Measurements from ENCODE around the gene TCEAL7.
A peak's percentile ranks its signal among the peaks of the same experiment; 100 is the strongest.
"Not testable (repeated sequence)": the region's sequence is repeated elsewhere in the genome, so short reads cannot be mapped to it uniquely, and the experiment has no call there.

Gene TCEAL7, protein sequence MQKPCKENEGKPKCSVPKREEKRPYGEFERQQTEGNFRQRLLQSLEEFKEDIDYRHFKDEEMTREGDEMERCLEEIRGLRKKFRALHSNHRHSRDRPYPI

DNA sequence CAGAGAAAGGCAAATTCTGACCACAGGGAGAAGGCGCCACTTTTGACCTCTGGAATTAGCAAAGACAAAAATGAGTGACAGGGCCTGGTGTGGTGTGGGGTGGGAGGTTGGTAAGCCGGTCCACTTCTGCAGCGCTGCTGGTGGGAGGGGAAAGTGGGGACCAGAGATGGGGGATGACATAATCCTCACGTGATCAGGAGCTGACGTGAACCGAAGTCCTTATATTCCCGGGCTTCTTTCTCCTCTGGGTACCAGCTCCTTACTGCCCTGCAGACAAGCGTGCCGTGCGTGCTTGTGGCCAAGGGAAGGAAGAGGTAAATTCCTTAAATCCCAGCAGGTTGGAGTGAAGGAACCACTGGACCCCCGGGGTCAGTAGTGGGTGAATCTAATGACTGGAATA, at the start of gene TCEAL7:
TCEAL7 (plus strand) TSS at position 249 of the 400 bp plus-strand sequence. CDS start 1,165 bp downstream, outside the sequence.
- DNase-seq, result no peak

DNA sequence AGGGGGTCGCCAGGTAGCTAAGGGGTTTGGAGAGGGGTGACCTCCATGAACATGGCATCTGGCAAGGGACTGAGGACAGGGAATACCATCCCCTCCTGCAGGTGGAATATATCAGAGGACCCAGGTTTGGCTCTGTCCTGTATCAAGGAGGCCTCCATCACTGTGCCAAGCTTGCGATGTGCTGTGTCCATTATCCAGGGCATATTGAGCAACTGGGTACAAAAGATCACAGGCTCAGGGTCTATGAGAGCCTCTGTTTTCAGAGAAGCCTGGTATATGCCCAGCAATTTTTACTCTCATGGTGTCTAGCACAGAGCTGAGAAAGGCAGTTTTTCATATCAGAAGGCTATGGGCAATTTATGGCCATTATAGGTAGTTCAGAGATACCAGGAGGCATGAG, 36.9 kb upstream of the TCEAL7 start:
- no peak for DNase-seq

DNA sequence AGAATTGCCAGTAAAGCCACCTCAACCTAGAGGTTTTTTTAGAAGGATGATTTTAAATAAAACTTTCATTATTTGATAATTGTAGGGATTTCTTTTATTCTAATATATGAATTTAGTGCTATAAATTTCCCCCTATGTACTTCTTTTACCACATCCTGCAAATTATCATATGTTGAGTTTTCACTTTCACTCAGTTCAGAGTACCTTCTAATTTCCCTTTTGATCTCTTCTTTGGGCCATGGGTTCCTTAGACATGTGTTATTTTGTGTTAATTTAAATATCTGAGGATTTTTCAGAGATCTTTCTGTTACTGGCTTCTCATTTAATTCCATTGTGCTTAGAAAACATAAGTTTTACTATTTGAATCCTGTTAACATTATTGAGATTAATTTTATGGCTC, 25.3 kb upstream of the TCEAL7 start:
- no peak for DNase-seq

DNA sequence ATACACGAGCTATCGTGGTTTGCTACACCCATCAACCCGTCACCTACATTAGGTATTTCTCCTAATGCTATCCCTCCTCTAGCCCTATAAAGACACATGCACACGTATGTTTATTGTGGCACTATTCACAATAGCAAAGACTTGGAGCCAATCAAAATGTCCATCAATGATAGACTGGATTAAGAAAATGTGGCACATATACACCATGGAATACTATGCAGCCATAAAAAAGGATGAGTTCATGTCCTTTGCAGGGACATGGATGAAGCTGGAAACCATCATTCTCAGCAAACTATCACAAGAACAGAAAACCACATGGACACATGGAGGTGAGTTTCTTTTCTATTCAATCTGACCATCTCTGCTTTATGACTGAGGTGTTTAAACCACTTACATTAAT, 24.4 kb upstream of the TCEAL7 start:
- not testable (repeated sequence) for DNase-seq

DNA sequence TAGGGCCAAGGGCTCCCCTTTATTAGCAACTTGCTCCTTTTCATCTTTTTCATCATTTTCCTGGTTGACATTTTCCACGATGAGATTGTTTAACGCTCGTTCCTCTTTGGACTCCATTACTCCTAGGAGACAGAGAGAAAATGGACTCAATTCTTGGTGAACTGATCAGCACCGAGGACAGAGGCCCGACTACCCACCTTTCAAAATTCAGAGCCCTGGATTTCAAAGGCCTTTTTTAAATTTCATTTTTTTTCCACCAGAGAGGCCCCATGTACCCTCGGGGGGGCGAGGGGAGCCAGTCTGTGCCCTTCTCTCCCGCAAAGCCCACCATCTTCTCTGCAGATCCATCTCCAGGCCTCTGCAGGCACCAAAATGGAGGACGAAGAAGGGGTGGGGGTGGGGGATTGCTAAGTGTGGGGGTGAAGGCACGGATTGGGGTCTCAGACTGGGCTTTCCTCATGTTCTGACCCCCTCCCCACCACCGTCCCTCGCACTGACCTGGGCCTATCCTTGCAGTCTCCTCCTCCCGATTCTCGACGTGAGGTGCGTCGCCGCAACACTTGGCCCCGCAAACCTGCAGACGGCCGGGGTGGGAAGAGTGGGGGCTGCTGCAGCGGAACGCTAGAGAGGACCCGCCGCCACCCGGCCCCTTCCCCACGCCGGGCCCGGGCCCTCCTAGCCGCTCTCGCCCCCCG, 20.0 kb upstream of the TCEAL7 start:
- DNase-seq, result no peak

DNA sequence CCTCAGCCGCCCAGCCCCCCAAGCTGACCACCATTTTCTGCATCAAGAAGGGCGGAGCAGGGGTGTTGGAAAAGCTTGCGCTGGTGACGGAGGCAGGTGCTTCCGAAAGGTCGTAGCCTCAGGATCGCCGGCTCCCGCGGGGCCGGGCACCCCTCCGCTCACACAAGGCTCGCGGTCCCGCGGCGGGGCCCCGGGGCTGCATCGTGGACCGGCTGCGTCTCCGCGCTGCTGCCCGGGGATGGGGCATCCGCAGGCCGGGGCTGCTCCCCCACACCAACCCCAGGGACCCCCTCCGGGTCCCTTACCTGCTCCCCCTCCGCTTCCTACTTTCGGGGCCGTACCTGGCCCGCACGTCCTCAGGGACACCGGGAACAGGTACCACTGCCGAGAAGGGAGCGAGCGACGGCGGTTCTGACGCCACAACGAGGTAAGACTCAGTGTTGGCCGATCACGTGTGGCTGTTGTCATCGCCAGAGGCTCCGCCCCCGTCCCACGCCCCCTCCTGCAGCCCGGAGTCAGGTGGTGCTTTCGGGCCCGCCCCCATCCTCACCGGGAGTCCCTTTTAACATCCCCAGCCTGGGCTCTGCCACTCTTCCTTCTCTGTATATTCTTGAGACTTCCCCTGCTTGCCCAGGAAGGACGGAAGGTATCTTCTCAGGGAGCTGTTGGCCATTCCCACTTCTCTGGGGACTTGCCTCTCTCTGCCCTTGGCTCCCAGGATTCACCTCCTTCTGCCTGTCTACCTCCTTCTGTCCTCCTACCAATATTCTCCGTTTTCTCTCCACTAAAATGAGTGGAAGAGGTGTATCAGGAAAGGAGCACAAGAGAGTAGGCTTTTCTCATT, 19.3 kb upstream of the TCEAL7 start, which contains the start of gene BEX2:
BEX2 (minus strand) TSS at position 436 of the 844 bp plus-strand sequence. CDS start 1,014 bp downstream, outside the sequence.
- peak; percentile 87 for DNase-seq

DNA sequence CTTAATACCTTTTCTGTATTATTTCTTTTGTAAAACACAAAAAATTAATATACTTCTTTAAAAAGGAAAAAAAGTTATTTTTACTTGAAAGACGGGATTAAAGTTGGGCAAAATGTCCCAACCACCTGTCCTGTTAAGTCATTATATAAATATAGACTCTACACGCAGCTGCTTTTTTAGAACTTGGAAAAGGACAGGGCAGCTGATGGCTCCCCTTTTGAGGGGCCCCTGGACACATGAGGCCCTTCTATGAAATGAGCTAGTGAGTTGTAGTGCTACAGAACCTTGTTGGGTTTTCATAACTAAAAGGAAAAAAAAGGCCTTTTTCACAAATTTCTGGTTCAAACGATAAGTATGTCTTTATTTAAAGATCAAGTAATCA, 18.6 kb upstream of the TCEAL7 start:
- DNase-seq, result no peak

DNA sequence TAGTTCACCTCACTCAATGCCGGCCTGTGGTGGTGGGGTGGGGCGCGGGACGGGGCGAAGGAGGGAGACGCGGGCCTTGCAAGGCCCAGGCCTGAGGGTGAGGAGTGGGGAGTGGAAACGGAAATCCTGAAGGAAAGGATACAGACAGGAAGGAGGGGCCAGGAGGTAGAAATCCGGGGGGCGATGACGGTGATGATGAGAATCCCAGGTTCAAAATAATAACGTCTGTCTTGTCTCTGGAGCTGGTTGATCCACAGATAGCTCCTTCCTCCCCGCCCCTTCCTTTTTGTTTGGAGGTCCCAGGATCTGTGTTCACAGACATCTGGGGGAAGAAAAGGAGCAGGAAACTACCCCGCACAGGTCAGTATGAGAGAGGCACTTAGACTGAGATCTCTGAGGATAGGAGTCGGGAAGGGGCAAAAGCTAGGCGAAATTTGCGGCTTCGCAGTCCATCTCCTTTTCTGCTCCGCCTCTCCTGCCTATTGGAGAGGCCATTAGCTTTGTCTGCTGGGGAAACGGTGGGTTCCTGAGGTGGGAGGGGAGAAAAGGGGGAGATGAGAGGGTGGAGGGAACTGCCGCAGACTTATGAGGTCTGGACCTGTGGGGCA, 746 bp downstream of the TCEAL7 start:
- no peak for DNase-seq

DNA sequence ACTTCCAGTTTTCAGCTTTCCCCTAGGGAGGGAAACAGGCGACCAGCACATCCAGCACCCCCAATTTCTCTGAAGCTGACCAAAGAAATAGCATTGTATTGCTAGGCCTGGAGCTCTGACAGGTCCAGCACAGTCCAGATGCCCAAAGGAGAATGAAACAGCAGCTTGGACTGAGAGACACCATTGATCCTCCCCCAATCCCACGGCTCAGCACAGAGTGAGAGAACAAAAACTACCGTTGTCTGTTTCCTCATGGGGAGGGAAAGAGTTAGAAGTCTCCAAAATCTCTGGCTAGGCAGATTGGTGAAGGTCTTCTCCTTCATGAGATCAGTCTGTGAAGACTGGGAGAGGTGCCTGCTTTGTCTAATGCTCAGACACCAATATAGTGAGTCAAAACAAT, 8.6 kb downstream of the TCEAL7 start:
- DNase-seq, result no peak

DNA sequence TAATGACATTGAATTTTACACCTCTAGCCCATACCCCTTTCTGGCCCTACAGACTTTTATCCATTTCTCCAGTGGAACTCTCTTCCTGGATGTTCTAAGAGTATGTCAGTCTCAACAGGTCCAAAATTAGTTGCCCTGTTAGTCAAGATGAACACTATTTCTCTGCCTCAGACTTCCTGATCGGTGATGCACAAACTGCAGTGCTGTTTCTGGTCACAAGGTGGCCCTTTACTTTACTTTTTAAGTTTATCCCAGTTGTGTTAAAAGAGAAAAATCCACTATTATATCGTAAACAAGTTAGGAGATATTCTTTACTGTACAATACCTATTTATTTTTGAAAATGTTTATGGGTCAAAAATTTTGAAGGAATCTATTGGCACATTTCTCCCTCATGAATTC, 13.1 kb downstream of the TCEAL7 start:
- DNase-seq, result peak; percentile 41

DNA sequence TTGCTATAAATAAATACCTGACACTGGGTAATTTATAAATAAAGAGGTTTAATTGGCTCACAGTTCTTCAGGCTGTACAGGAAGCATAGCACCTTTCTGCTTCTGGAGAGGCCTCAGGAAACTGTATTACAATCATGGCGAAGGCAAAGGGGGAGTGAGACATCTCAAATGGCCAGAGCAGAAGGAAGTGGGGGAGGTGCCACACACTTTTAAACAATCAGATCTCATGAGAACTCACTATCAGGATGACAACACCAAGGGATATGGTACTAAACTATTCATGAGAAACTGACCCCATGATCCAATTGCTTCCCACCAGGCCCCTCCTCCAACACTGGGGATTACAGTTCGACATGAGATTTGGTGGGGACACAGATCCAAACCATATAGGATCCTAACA, 14.6 kb downstream of the TCEAL7 start:
- DNase-seq, result no peak

DNA sequence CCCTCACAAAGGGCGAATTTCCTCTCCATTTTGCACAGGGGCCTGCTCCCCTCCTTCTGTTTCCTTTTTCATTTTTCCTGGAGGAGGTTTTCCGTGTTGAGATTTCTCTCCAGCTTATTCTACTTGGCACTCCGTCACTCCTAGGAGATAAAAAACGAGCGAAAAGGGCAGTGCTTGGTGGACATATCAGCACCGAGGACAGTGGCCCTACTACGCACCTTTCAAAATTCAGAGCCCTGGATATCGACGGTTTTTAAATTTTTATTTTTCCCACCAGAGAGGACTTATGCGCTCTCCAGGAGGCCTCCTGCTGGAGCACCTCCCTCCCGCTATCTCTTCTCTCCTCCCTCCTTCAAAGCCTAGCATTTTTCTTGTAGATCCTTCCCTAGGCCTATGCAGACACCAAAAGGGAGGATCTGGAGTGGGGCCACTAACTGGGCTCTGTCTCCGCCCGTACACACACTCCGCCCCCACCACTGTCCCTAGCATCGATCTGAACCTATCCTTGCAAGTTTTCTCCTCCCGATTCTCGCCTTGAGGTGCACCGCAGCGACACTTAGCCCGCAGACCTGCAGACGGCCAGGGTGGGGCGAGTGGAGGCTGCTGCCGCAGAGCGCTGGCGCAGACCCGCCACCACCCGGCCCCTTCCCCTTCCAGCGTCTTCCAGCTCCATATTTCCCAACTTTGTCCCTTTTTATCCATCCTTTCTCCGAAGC, 17.8 kb downstream of the TCEAL7 start:
- DNase-seq, result no peak

DNA sequence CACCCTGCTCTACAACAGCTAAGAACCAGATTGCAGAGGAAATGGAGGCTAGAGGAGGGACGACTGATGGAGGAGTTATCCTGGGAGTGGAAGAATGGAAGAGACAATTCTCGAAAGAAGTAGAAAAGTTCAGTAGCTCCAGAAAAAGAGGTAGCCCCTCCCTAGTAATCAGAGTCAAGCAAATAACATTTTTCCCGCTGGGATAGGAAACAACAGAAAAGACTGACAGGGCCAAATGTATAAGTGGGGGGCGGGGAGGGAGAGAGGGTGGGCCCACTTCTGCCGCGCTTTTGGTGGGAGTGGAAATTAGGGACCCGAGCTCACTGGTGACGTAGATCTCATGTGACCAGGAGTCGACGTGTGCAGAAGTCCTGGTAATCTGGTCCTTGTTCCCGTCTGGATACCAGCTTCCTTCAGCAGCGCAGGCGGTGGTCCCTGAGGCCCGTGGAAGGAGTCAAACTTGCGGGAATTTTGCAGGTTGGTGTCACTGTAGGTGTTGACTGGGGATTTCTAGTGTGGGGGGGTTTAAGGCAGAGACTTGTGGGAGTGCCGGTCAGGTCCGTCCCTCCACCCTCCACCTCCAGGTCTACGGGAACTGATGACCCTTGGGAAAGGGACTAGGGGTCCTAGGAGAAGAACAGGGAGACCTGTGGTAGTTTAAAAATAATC, 26.2 kb downstream of the TCEAL7 start, which contains the start of gene TCEAL9:
TCEAL9 (plus strand) TSS at position 377 of the 669 bp plus-strand sequence. CDS start 1,179 bp downstream, outside the sequence.
- DNase-seq, result no peak

DNA sequence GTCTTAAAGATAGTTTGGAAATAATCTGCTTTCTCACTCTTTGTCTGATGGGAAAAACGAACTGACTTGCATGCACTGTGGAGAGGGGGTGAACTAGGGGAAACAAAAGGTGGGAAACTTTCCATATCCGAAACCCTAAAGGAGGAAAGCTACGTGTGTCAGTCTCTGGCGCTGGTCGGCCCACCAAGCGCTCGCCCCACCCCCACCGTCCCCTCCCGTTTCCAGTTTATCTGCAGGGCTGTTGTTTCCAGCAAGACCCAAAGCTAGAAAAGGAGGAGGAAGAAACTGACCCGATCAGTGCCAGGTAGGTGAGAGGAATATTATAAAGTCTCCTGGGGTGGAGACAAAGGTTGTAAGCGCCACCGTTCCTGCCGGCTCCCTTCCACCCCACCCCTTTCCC, 26.8 kb downstream of the TCEAL7 start:
- DNase-seq, result no peak

DNA sequence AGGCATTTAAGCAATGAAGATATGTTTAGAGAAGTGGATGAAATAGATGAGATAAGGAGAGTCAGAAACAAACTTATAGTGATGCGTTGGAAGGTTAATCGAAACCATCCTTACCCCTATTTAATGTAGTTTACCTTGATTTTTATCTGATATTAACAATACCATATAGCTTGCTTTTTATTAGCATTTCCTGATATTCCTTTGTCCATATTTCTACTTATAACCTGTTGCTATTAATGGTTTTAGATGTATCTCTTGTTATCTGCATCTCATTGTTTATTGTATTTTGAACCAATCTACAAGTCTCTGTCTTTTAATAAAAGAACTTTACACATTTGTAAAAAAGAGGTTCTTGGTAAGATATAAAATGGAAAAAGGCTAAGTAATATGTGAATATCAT, 27.8 kb downstream of the TCEAL7 start:
- DNase-seq, result no peak

DNA sequence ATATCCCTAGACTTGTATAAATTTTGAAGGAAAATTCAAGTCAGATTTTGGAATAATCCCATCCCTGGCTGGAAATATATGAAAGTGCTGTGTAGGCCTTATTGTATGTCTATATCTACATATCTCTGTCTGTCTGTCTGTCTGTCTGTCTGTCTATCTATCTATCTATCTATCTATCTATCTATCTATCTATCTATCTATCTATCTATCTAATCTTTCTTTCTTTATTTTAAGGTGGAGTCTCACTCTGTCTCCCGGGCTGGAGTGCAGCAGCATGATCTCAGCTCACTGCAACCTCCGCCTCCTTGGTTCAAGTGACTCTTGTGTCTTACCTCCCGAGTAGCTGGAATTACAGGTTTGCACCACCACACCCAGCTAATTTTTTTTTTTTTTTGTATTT, 29.6 kb downstream of the TCEAL7 start:
- DNase-seq, result not testable (repeated sequence)

DNA sequence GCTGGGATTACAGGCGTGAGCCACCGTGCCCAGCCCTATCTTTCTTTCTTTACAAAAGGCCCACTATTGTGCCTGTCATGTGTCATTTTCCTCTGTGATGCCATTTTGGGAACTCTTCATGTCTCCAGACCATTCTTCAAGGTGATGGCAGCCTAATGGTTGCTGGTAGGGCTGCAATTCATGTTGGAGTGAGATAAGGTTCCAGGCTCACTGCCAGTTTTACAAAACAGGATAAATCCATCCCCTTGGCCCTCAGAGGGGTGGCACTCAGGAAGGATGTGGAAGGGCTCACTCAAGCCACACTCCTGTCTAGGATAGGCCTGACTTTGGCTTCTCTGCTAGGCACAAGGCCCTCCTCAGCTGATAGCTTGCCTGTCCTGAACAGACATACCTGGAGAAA, 30.1 kb downstream of the TCEAL7 start:
- DNase-seq, result no peak

DNA sequence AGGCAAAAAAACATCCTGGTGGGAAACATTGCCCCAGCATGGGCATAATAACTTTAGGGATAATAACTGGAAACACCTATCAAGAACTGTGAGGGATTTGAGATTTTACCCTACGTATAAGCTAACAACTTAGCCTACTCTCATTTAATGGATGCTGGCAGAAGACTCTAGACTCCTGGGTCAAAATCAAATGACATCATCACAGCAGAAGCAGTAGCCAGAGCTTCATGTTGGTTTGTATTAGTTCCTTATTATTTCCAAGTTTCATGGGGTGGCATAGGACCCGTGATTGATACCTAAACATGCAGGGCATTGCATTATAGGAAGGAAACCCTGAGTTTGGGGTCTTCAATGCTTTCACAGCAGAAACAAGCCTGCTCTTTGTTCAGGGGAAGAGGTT, 30.9 kb downstream of the TCEAL7 start:
- DNase-seq, result no peak

DNA sequence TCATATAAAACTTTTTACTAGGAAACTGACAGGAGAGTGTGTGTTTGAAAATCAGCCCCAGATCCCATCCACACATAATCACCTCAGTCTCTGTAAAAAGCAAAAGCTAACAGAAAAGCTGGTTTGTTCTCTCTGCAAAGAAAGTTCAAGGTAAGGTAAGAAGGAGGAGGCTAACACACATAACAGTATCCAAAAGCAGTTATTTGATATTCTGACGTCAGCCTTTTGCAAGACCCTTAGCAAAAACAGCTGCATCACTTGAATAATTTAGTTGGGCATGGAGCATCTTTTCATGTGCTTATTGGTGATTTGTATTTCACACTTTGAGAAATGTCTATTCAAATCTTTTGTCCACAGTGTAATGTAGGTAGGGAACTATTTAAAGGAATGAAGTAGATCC, 31.8 kb downstream of the TCEAL7 start:
- DNase-seq, result no peak

DNA sequence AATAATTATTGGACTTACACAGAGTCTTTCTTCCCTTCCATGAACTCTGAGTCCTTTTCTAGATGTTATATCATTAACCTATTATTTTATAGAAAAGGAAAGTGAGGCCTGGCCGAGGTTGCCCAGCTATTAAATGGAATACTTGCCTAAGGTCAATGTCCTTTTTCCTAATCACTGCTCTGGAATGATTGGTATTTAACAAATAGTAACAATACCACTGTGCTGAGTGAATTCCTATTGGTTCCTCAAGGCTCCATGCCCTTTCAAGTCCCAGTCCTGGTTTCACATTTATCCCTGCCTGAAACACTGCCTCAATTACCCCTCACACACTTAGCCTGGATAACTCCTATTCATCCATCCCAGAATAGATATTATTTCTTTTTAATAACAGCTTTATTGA, 32.4 kb downstream of the TCEAL7 start:
- DNase-seq, result no peak

DNA sequence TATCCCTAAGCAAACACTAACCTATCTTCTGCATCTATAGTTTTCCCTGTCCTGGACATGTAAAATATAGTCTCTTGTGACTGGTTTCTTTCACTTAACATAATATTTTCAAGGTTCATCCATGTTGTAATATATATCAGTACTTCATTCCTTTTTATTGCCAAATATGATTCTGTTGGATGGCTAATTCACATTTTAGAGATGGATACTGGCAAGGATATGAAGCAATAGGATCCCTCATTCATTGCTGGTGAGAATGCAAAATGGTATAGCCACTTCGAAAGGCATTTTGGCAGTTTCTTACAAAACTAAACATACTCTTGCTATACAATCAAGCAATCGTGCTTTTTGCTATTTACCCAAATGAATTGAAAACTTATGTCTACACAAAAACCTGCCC, 33.0 kb downstream of the TCEAL7 start:
- no peak for DNase-seq

DNA sequence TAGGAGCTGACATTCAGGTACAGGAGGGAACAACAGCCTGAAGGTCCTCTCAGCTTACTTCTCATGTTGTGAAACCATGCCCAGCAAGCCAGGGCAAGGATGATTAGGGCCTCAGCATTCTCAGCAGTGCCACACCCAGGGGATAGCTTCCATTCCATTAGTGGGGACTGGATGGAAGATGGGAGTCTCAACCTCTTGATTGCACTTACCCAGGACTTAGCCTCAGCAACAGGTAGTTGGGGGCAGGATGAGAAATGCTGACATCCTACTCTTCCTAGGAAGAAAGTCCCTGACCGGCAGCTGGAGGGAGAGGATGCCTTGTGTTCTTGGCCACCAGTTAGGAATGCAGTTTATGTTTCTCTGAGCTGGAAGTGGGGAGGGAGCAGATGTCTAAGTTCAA, 37.5 kb downstream of the TCEAL7 start:
- no peak for DNase-seq
